Adrenal gland (tissue), 12 donors: Measurements from ENCODE around the gene SLIT3. TPM values are rescaled to one million over a fixed set of nuclear protein-coding genes. Genes with fewer than 3 reads are reported as not detected.

Experiments used
- DNase-seq, 7 donors: peaks; one replicate each; pipeline ENCODE4 v3.0.0-alpha.2; 2019 to 2020
- H3K27ac ChIP-seq, 5 donors: fragments of 200-600 bp; sonication (generic) in 4 of 5; 1 replicate in 3 of 5; 2 replicates in 2 of 5; pipeline versions ENCODE4 v1.5.1 to v1.8.0; 2016 to 2020; ENCODE audit warnings: mild to moderate bottlenecking in 1 of 5
- H3K27me3 ChIP-seq: fragments of 200-600 bp; 2 replicates; pipeline ENCODE4 v1.8.0; 2021
- H3K36me3 ChIP-seq, 2 donors: fragments of 200-600 bp; replicated peaks in 1 of 2; 1 replicate in 1 of 2; 2 replicates in 1 of 2; pipeline versions ENCODE4 v1.5.1 to v1.8.0; 2018 to 2022
- H3K4me1 ChIP-seq, 2 donors: fragments of 200-600 bp; replicated peaks in 1 of 2; 1 replicate in 1 of 2; 2 replicates in 1 of 2; pipeline versions ENCODE4 v1.5.1 to v1.8.0; 2018 to 2021
- H3K4me3 ChIP-seq, 4 donors: fragments of 200-600 bp; sonication (generic) in 3 of 4; one replicate each; pipeline ENCODE4 v1.5.1; 2016 to 2018
- H3K9me3 ChIP-seq, 3 donors: fragments of 200-600 bp; sonication (generic) in 1 of 3; replicated peaks in 1 of 3; 1 replicate in 2 of 3; 2 replicates in 1 of 3; pipeline versions ENCODE4 v1.5.1 to v1.8.0; 2016 to 2021
- POLR2A ChIP-seq, 2 donors: fragments of 450-650 bp; IDR thresholded peaks; one replicate each; pipeline ENCODE4 v1.6.1; 2017; ENCODE audit warnings: antibody characterized with exemption in 2 of 2, mild to moderate bottlenecking in 2 of 2, moderate library complexity in 1 of 2
- WGBS, 4 donors: extraction: QIAGEN DNeasy Blood & Tissue Kit in 2 of 4; methylation state at CpG; one replicate each; pipeline versions ENCODE4 v1.1.5 to v1.1.7; 2013 to 2017; 5-methylcytosine and 5-hydroxymethylcytosine counted together
- intact Hi-C, 2 donors: fragments of 100-400 bp; cut with DNase I; formaldehyde crosslinking; loops; one replicate each; pipeline versions ENCODE4 v1.14.1 to v1.15.0; 2022 to 2023
- polyA plus RNA-seq, 3 donors: library from polyadenylated mRNA; stranded (reverse); fragments of 200-250 nt in 2 of 3; fragments of 350-450 nt in 1 of 3; fragmentation: Illumina TruSeq in 1 of 3; extraction: RNeasy Lipid Tissue Mini Kit (QIAGEN cat#74804) in 1 of 3; gene quantifications; one replicate each; pipeline ENCODE4 v1.2.3, GENCODE V29; 2013 to 2014
- total RNA-seq, 9 donors: library from RNA; depleted of rRNA in 4 of 9; stranded (reverse); fragments of >200 nt in 4 of 9; fragments of 120-200 nt in 1 of 9; fragmentation: NEBNext Ultra II Directional in 1 of 9; extraction: Animal tissue kit (Norgen Biotek cat#: 25700) in 1 of 9; gene quantifications; one replicate each; pipeline versions ENCODE4 v1.1.0 to v1.2.4, GENCODE V29; 2013 to 2023
- TF ChIP-seq, protein P1 (sequence below), 6 experiments: fragments of 450-650 bp in 4 of 6; fragments of 200-600 bp in 2 of 6; sonication (generic) in 1 of 6; IDR thresholded peaks; 1 replicate in 5 of 6; 2 replicates in 1 of 6; pipeline versions ENCODE4 v1.5.1 to v1.8.0; 2016 to 2021; ENCODE audit warnings: antibody characterized with exemption in 6 of 6, mild to moderate bottlenecking in 2 of 6, moderate library complexity in 1 of 6
- donor health status: healthy with polysubstance abuse.
- donor health status: Bipolar disorder and iron deficiency.
- donor health status: DM: yes; HTN: yes; CAD: no.
- donor health status: DM: no; HTN: no; CAD: no.
- donor health status: DM: no; HTN: no; CAD: no.
- donor health status: DM: yes; HTN: yes; CAD: no.

Gene SLIT3
- total and polyA plus RNA-seq, 12 donors, result 10.0 to 94.1 (median 32.8) TPM

DNA sequence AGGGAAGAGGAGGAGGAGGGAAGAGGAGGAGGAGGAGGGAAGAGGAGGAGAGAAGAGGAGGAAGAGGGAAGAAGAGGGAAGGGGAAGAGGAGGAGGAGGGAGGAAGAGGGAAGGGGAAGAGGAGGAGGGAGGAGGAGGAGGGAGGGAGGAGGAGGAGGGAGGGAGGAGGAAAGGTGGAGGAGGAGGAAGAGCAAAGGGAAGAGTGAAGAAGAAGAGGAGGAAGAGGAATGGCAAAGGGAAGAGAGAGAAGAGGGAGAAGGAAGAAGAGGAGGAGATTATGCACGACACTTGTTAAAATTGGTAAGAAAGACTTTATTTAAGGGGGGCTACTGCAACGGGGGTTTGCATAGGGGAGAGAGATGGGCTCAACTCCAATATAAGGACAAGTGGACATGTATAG, 221.2 kb downstream of the SLIT3 start:
- intact Hi-C loops, result no loop called here
- TF ChIP-seq, protein P1, sequence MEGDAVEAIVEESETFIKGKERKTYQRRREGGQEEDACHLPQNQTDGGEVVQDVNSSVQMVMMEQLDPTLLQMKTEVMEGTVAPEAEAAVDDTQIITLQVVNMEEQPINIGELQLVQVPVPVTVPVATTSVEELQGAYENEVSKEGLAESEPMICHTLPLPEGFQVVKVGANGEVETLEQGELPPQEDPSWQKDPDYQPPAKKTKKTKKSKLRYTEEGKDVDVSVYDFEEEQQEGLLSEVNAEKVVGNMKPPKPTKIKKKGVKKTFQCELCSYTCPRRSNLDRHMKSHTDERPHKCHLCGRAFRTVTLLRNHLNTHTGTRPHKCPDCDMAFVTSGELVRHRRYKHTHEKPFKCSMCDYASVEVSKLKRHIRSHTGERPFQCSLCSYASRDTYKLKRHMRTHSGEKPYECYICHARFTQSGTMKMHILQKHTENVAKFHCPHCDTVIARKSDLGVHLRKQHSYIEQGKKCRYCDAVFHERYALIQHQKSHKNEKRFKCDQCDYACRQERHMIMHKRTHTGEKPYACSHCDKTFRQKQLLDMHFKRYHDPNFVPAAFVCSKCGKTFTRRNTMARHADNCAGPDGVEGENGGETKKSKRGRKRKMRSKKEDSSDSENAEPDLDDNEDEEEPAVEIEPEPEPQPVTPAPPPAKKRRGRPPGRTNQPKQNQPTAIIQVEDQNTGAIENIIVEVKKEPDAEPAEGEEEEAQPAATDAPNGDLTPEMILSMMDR (IDR thresholded peaks at IDR 0.05), result no peak
- no peak for TF ChIP-seq POLR2A (IDR thresholded peaks at IDR 0.05)
- 81 to 89% (median 82%) methylated on average over 2 of the region's 2 CpGs for WGBS, 4 donors
- no peaks in the 10 kb centered on the region for H3K4me1 ChIP-seq
- H3K9me3 ChIP-seq, result no peaks in the 10 kb centered on the region
- no peak for DNase-seq
- H3K27me3 ChIP-seq, result no peaks in the 10 kb centered on the region
- no peak overlapping the region for H3K4me3 ChIP-seq
- H3K36me3 ChIP-seq, result no peaks in the 10 kb centered on the region
- no peak overlapping the region for H3K27ac ChIP-seq

DNA sequence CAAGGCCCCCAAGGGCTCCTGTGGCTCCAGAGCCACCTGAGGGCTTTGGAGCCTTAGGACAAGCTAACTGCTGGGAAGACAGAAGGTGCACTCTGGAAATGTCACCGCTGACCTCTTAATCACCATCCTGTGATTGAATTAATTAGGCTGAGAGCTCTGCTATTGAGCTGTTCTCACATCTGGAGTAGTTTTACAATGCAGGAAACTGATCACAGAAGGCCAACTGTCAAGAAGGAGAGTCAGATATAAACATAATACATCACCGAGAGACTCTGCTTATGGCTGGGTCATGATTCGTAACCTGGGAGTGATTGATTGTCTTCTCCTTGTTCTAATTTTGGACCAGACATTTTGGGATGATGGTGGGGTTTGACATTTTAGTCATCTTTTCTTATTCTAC, 226.1 kb downstream of the SLIT3 start:
- intact Hi-C loops, result no loop called here
- TF ChIP-seq, protein P1 (IDR thresholded peaks at IDR 0.05), result no peak
- TF ChIP-seq POLR2A (IDR thresholded peaks at IDR 0.05), result no peak
- H3K27ac ChIP-seq, result no peak overlapping the region
- H3K36me3 ChIP-seq, result no peaks in the 10 kb centered on the region
- no peak for DNase-seq
- no peaks in the 10 kb centered on the region for H3K9me3 ChIP-seq
- H3K27me3 ChIP-seq, result no peaks in the 10 kb centered on the region
- WGBS, 4 donors, result 54 to 70% (median 64%) methylated on average over 2 to 3 of the region's 3 CpGs
- H3K4me1 ChIP-seq, result peaks cover 0 to 9% of the 10 kb centered on the region in 2 donors
- H3K4me3 ChIP-seq, result no peak overlapping the region

DNA sequence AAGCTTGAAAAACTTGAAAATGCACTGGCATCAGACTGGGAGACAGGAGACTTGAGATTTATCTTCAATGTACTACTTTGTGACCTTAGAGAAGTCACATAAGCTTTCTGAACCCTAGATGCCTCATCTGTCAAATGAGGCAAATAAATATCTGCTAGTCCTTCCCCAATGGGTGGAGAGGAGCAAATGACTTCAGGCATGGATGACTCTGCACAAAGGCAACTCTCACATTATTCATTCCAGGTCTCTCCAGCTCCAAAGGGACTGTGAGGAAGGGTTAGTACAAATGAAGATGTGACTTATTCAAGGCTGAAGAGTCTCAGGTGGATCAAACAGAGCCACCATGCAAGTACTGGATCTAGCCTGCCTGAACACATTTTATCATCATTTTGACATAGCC, 228.7 kb downstream of the SLIT3 start:
- Histone ChIP-seq H3K27ac (no peak overlapping the region), H3K36me3 (no peaks in the 10 kb centered on the region), H3K4me1 (peaks cover 0 to 20% of the 10 kb centered on the region in 2 donors), H3K27me3 (no peaks in the 10 kb centered on the region), H3K9me3 (no peaks in the 10 kb centered on the region), H3K4me3 (no peak overlapping the region)
- TF ChIP-seq, protein P1 (IDR thresholded peaks at IDR 0.05), result no peak
- TF ChIP-seq POLR2A (IDR thresholded peaks at IDR 0.05), result no peak
- intact Hi-C loops, result no loop called here
- no peak for DNase-seq

GRCh38 chr5:169070413-169070812, 230.5 kb downstream of the SLIT3 start:
- 19 to 54% (median 27%) methylated on average over 4 of the region's 4 CpGs for WGBS, 4 donors
- no peaks in the 10 kb centered on the region for H3K36me3 ChIP-seq
- H3K27ac ChIP-seq, result peak overlapping the region in 1 of 5 donors; percentile 18
- H3K4me1 ChIP-seq, result peaks cover 0 to 31% of the 10 kb centered on the region in 2 donors
- TF ChIP-seq, protein P1 (IDR thresholded peaks at IDR 0.05), result no peak
- no peak for TF ChIP-seq POLR2A (IDR thresholded peaks at IDR 0.05)
- H3K9me3 ChIP-seq, result no peaks in the 10 kb centered on the region
- no peak overlapping the region for H3K4me3 ChIP-seq
- no peaks in the 10 kb centered on the region for H3K27me3 ChIP-seq
- no peak for DNase-seq
- intact Hi-C loops, result no loop called here
